H1 (cell line): ENCODE data around the gene B9D1.

Source experiments
- JUND ChIP-seq: IDR thresholded peaks from 2 replicates; pipeline ENCODE4 v1.6.1; 2011; ENCODE audit warnings: mild to moderate bottlenecking, improper control_type of control experiment, low read length
- POLR2AphosphoS5 ChIP-seq: IDR thresholded peaks from 2 replicates; pipeline ENCODE4 v1.6.1; 2011; ENCODE audit warnings: low read depth, low read length
- SP2 ChIP-seq: IDR thresholded peaks from 2 replicates; pipeline ENCODE4 v1.6.1; 2012; ENCODE audit warnings: mild to moderate bottlenecking, low read length, inconsistent platforms
- TF ChIP-seq, protein P1 (sequence below), 3 experiments: IDR thresholded peaks; 1 replicate in 2 of 3; 2 replicates in 1 of 3; pipeline versions ENCODE4 v1.5.1 to v1.6.1; 2011; ENCODE audit warnings: low read length in 3 of 3, mild to moderate bottlenecking in 3 of 3, inconsistent platforms in 2 of 3, low read depth in 1 of 3, moderate library complexity in 1 of 3; ENCODE audit not compliant: insufficient read depth in 1 of 3; ENCODE audit errors: control extremely low read depth in 1 of 3

DNA sequence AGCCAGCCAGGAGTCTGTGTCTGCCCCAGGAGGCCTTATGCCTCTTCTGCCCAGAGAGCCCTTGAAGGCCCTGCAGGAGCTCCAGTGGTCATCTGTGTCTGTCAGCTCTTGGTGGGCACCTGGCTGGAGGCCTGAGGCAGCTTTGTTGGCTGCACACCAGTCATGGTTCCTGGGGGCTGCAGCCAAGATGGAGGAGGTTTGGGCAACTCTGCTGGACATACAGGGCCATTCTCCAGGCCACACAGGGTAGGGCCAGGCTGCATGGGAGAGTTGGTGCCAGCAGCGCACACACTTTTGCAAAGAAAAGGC, 29.4 kb downstream of the B9D1 start:
- TF ChIP-seq POLR2AphosphoS5 = no peak
- TF ChIP-seq SP2 = no peak
- no peak for TF ChIP-seq JUND
- TF ChIP-seq, protein P1, sequence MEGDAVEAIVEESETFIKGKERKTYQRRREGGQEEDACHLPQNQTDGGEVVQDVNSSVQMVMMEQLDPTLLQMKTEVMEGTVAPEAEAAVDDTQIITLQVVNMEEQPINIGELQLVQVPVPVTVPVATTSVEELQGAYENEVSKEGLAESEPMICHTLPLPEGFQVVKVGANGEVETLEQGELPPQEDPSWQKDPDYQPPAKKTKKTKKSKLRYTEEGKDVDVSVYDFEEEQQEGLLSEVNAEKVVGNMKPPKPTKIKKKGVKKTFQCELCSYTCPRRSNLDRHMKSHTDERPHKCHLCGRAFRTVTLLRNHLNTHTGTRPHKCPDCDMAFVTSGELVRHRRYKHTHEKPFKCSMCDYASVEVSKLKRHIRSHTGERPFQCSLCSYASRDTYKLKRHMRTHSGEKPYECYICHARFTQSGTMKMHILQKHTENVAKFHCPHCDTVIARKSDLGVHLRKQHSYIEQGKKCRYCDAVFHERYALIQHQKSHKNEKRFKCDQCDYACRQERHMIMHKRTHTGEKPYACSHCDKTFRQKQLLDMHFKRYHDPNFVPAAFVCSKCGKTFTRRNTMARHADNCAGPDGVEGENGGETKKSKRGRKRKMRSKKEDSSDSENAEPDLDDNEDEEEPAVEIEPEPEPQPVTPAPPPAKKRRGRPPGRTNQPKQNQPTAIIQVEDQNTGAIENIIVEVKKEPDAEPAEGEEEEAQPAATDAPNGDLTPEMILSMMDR (IDR thresholded peaks at IDR 0.05; ENCODE audit: control extremely low read depth in 1 of 3, insufficient read depth in 1 of 3, low read depth in 1 of 3, low read length in 3 of 3) = no peak
